Measurements from ENCODE around the gene B4GALT2. TPM values are rescaled to one million over a fixed set of nuclear protein-coding genes. Genes with fewer than 3 reads are reported as not detected.

Gene B4GALT2
- total RNA-seq, 4 donors from 2014 or later, result 38.9 to 59.3 (median 48.3) TPM

- DNase-seq, result no peak
- no peaks in the 10 kb centered on the region for H3K9me3 ChIP-seq
- H3K4me3 ChIP-seq, result no peak overlapping the region
- H3K36me3 ChIP-seq, result peaks cover 0 to 47% (median 0%) of the 10 kb centered on the region in 3 donors
- TF ChIP-seq POLR2A (IDR thresholded peaks at IDR 0.05) (no peak), CTCF (IDR thresholded peaks at IDR 0.05) (no peak)
- peaks cover 5 to 41% (median 12%) of the 10 kb centered on the region in 3 donors for H3K4me1 ChIP-seq
- intact Hi-C loops (cut with DNase I), result no loop called here
- no peaks in the 10 kb centered on the region for H3K27me3 ChIP-seq
- H3K27ac ChIP-seq, result peak overlapping the region in 1 of 4 donors; percentile 16
- 58 to 88% methylated on average over 2 to 4 of the region's 6 CpGs for WGBS, 2 donors
Measured at GRCh38 chr1:43996733-43997115, 17.7 kb downstream of the B4GALT2 start.

DNA sequence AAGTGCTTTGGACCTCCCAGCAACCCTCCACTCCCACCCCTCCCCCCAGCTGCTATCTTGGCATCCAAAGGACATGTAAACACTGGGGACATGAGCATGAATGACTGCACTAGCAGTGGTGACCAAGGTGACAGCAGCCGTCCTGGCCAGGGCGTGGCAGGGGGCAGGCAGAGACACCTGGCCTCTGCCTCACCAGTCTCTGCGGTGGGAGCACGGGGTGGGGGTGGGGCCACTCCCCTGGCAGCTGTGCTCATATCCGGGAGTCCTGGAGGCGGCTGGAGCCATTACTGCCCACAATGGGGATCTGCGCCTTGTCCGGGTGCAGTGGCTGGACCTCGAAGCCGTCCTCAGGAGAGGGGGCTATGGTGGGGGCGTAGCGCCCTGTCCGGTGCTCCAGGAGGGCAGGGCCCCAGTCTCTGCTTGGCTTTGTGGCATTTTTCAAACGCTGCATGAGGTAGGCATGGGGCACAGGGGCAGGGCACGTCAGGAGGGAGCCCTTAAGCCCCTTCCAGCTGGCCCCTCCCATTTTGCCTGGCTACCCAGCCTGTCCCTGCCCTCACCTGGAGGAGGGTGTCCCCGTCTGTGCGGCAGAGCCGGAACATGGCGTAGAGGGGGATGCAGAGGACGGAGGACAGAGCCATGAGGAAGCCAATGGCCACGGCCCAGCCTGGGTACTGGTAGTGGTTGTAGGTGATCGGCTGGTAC is 18.4 kb downstream of the B4GALT2 start:
- Histone ChIP-seq H3K27ac (no peak overlapping the region), H3K36me3 (peaks cover 0 to 55% (median 0%) of the 10 kb centered on the region in 3 donors), H3K27me3 (no peaks in the 10 kb centered on the region), H3K4me1 (peaks cover 5 to 34% (median 5%) of the 10 kb centered on the region in 3 donors), H3K9me3 (no peaks in the 10 kb centered on the region), H3K4me3 (no peak overlapping the region)
- no peak for DNase-seq
- WGBS, 2 donors, result 86 to 87% methylated on average over 5 of the region's 22 CpGs
- no peak for TF ChIP-seq POLR2A (IDR thresholded peaks at IDR 0.05)
- no peak for TF ChIP-seq CTCF (IDR thresholded peaks at IDR 0.05)
- intact Hi-C loops (cut with DNase I), result no loop called here

- Histone ChIP-seq H3K9me3 (no peaks in the 10 kb centered on the region), H3K4me3 (no peak overlapping the region), H3K27ac (no peak overlapping the region), H3K36me3 (peaks cover 0 to 60% (median 0%) of the 10 kb centered on the region in 3 donors), H3K4me1 (peaks cover 0 to 30% (median 5%) of the 10 kb centered on the region in 3 donors), H3K27me3 (no peaks in the 10 kb centered on the region)
- intact Hi-C loops (cut with DNase I), result no loop called here
- no peak for DNase-seq
- 82 to 93% methylated on average over 11 of the region's 11 CpGs for WGBS, 2 donors
- no peak for TF ChIP-seq CTCF (IDR thresholded peaks at IDR 0.05)
- TF ChIP-seq POLR2A (IDR thresholded peaks at IDR 0.05), result no peak
Measured at GRCh38 chr1:43998000-43998378, 19.0 kb downstream of the B4GALT2 start.

- Histone ChIP-seq H3K4me1 (peaks cover 0 to 19% (median 5%) of the 10 kb centered on the region in 3 donors), H3K4me3 (no peak overlapping the region), H3K27ac (no peak overlapping the region), H3K27me3 (no peaks in the 10 kb centered on the region), H3K9me3 (no peaks in the 10 kb centered on the region), H3K36me3 (peaks cover 0 to 74% (median 0%) of the 10 kb centered on the region in 3 donors)
- intact Hi-C loops (cut with DNase I), result no loop called here
- 47% methylated on average over 3 of the region's 8 CpGs; no CpG with 5 or more reads in 1 of the 2 donors for WGBS, 2 donors
- no peak for DNase-seq
- no peak for TF ChIP-seq CTCF (IDR thresholded peaks at IDR 0.05)
- TF ChIP-seq POLR2A (IDR thresholded peaks at IDR 0.05), result no peak
Measured at GRCh38 chr1:43999455-43999854, 20.4 kb downstream of the B4GALT2 start.

DNA sequence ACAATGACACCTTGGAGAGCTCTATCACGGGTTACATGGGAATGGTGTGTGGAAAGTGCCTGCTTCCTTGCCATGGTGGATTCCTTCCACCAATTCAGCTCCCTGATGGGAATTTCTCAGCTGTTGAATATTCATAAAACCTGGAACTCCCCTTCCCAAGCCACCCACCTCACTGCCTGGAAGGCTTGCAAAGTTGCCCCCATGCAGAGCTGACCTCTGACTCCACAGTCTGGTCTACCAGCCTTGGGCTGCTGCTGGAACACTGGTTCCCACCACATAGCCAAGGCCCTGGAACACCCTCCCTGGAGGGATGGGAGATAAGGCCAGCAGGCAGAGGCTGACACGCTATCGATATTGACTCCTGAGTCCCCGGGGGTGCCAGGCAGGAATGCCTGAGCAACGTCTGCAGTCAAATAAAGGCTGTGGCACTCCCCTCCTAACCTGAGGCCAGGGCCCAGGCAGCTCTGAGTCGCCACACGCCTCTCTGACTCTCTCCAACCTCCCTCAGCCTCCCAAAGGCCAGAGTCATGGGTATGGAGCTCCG is 21.2 kb downstream of the B4GALT2 start:
- no peak overlapping the region for H3K4me3 ChIP-seq
- peaks cover 0 to 19% (median 5%) of the 10 kb centered on the region in 3 donors for H3K4me1 ChIP-seq
- 67% methylated on average over 7 of the region's 8 CpGs; no CpG with 5 or more reads in 1 of the 2 donors for WGBS, 2 donors
- no peak for TF ChIP-seq CTCF (IDR thresholded peaks at IDR 0.05)
- TF ChIP-seq POLR2A (IDR thresholded peaks at IDR 0.05), result no peak
- no peak overlapping the region for H3K27ac ChIP-seq
- H3K27me3 ChIP-seq, result no peaks in the 10 kb centered on the region
- H3K36me3 ChIP-seq, result peaks cover 0 to 81% (median 0%) of the 10 kb centered on the region in 3 donors
- H3K9me3 ChIP-seq, result no peaks in the 10 kb centered on the region
- intact Hi-C loops (cut with DNase I), result loop anchor here (5.0 kb wide), 1 partner anchor 37 kb away; no protein-coding TSS in a partner anchor
- no peak for DNase-seq
